ENCODE data around the gene C22orf23. TPM values are rescaled to one million over a fixed set of nuclear protein-coding genes. Genes with fewer than 3 reads are reported as not detected.

The C22orf23 gene
- total and polyA plus RNA-seq, 9 of the 15 experiments (the other 6 are each of a cell fraction or from before 2014, with no cell fraction given): 0.25 to 1.0 (median 0.53) TPM

GRCh38 chr22:37904572-37905533 is 48.5 kb downstream of the C22orf23 start (continued):
- TF ChIP-seq RBM14 (IDR thresholded peaks at IDR 0.05; ENCODE audit: borderline replicate concordance, insufficient read depth, low read depth, low read length): no peak
- no peak for TF ChIP-seq FUS (optimal IDR thresholded peaks at IDR 0.05; ENCODE audit: low read depth, low read length)
- no peak for TF ChIP-seq ZNF274 (IDR thresholded peaks at IDR 0.05; ENCODE audit: borderline replicate concordance, low read depth, low read length)
- TF ChIP-seq, protein P1, sequence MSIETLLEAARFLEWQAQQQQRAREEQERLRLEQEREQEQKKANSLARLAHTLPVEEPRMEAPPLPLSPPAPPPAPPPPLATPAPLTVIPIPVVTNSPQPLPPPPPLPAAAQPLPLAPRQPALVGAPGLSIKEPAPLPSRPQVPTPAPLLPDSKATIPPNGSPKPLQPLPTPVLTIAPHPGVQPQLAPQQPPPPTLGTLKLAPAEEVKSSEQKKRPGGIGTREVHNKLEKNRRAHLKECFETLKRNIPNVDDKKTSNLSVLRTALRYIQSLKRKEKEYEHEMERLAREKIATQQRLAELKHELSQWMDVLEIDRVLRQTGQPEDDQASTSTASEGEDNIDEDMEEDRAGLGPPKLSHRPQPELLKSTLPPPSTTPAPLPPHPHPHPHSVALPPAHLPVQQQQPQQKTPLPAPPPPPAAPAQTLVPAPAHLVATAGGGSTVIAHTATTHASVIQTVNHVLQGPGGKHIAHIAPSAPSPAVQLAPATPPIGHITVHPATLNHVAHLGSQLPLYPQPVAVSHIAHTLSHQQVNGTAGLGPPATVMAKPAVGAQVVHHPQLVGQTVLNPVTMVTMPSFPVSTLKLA (conservative IDR thresholded peaks at IDR 0.05): no peak; a peak in 1 of 4 replicates
- 0 out of 2 replicates have a peak, but pooled peaks have one; percentile 62 for TF ChIP-seq ZNF644 (tag; IDR thresholded peaks at IDR 0.05; ENCODE audit: low read depth)
- TF ChIP-seq BDP1 (IDR thresholded peaks at IDR 0.05; ENCODE audit: insufficient read depth, insufficient read length): no peak
- TF ChIP-seq CBX5 (IDR thresholded peaks at IDR 0.05; ENCODE audit: borderline replicate concordance, low read depth): no peak
- TF ChIP-seq WHSC1 (IDR thresholded peaks at IDR 0.05; ENCODE audit: low read length): no peak
- TF ChIP-seq, protein P2, sequence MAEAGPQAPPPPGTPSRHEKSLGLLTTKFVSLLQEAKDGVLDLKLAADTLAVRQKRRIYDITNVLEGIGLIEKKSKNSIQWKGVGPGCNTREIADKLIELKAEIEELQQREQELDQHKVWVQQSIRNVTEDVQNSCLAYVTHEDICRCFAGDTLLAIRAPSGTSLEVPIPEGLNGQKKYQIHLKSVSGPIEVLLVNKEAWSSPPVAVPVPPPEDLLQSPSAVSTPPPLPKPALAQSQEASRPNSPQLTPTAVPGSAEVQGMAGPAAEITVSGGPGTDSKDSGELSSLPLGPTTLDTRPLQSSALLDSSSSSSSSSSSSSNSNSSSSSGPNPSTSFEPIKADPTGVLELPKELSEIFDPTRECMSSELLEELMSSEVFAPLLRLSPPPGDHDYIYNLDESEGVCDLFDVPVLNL (CRISPR knock-in tag; IDR thresholded peaks at IDR 0.05; ENCODE audit: low read depth): no peak
- no peak for TF ChIP-seq SETDB1 (IDR thresholded peaks at IDR 0.05; ENCODE audit: low read length)
- TF ChIP-seq, protein P3, sequence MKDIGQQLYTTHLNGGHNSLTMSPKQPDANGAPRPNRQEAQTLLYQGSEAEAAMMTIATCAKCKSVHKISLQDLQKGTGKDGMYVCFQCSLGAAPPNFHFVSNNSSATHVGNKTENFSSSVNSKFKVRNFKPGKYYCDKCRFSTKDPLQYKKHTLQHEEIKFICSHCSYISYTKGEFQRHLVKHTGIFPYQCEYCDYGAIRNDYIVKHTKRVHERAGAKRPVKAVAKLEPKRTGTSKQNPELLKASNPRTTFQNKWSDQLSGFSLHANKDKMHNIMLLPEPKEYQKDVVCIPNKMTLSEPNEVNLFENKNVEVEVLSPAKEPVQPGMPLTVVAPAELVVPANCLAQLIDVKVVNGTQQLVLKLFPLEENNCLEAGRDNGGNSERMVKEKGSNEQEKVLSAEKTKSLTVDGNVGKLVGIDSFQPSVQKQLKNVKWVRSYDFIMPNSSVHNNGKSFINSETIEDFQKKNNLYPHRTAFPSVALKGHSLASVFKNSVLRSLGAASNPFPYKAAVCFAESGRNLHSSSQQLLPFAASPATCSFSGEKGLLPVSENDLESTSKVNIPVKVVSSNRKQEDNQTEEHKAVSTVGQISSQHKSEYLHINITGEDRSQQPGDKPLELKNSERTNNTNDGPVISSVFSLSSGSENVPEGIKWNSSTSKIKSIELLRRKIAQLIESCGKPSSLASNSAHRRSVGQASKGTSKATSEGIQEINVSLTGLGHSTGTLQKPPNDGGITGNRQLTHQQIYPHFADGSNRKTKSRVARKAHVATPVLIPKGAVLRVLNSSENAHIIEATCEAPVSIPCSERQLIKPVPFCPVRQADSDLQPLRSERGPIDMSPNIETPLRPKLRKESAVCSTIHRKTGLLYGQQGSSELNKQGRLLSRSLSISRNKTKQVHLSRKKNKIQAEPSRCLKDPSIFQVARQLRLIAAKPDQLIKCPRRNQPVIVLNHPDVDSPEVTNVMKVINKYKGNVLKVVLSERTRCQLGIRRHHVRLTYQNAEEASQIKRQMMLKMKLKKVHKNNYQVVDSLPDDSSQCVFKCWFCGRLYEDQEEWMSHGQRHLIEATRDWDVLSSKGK (CRISPR knock-in tag; IDR thresholded peaks at IDR 0.05): no peak
- no peak for TF ChIP-seq GATAD2A (IDR thresholded peaks at IDR 0.05)
- TF ChIP-seq RBM22 (IDR thresholded peaks at IDR 0.05; ENCODE audit: low read depth, low read length, poor library complexity, severe bottlenecking): no peak
- TF ChIP-seq ZZZ3 (IDR thresholded peaks at IDR 0.05): no peak
- TF ChIP-seq ZNF507 (tag; conservative IDR thresholded peaks at IDR 0.05): no peak
- peak; percentile 73 for TF ChIP-seq POLR2H (tag; IDR thresholded peaks at IDR 0.05; ENCODE audit: low read depth)
- TF ChIP-seq ZNF395 (CRISPR knock-in tag; IDR thresholded peaks at IDR 0.05): no peak; the same call in 1 of the 2 replicates
- peak; percentile 53; the same call in 1 of the 2 replicates for TF ChIP-seq CEBPB (tag; IDR thresholded peaks at IDR 0.05)
- TF ChIP-seq NBN (IDR thresholded peaks at IDR 0.05; ENCODE audit: low read depth): no peak
- TF ChIP-seq TAF15 (IDR thresholded peaks at IDR 0.05; ENCODE audit: low read depth, low read length): no peak

Data from K562 (cell line).